GM18873 (cell line): ENCODE results near the gene RNF180.
"Not testable (repeated sequence)": the region's sequence is repeated elsewhere in the genome, so short reads cannot be mapped to it uniquely, and the experiment has no call there.

Source experiments
- ATAC-seq: cut with Tn5 transposase; IDR thresholded peaks from one replicate; pipeline ENCODE4 v1.9.1; 2021; ENCODE audit warnings: mild to moderate bottlenecking, moderate library complexity, moderate number of reproducible peaks; ENCODE audit not compliant: unreplicated experiment, low FRiP score

Gene RNF180

DNA sequence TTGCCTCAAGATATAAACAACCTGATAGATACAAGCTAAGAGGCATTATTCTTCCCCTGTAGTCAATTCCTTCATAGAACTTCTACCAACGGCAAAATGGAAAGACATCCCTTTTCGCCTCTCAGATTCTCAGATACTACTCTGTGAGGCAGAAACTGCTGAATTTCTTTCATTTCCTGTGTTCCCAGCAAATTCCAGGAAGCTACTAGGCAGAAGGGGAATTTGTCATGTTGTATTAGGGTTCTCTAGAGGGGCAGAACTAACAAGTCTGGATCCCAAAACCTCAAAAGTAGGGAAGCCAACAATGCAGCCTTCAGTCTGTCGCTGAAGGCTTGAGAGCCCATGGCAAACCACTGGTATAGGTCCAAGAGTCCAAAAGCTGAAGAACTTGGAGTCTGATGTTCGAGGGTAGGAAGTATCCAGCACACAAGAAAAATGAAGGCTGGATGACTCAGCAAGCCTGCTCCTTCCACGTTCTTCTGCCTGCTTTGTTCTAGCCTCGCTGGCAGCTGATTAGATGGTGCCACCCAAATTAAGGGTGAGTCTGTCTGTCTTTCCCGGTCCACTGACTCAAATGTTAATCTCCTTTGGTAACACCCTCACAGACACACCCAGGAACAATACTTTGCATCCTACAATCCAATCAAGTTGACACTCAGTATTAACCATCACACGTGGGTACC is 15.2 kb downstream of the RNF180 start:
- ATAC-seq, result no peak

- ATAC-seq, result no peak
Measured at GRCh38 chr5:64181440-64181839, 15.8 kb downstream of the RNF180 start.

GRCh38 chr5:64183956-64184355 is 18.3 kb downstream of the RNF180 start:
- ATAC-seq, result no peak

DNA sequence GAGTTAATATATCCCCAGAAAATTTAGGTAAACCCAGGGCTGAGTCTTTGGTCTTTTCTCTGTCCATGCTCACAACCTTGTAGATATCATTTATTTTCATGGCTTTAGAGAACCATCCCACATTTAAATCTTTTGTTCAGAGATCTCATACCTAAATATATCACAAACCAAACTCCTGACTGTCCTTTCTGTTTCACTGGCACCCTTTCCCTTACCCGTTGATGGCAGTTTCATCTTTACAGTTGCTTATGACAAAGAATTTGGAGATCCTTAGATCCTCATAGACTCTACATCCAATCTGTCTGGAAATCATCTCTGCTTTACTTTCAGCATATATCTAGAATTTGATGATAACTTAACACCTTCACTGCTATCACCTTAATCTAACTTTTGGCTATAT is 19.2 kb downstream of the RNF180 start:
- ATAC-seq, result no peak

DNA sequence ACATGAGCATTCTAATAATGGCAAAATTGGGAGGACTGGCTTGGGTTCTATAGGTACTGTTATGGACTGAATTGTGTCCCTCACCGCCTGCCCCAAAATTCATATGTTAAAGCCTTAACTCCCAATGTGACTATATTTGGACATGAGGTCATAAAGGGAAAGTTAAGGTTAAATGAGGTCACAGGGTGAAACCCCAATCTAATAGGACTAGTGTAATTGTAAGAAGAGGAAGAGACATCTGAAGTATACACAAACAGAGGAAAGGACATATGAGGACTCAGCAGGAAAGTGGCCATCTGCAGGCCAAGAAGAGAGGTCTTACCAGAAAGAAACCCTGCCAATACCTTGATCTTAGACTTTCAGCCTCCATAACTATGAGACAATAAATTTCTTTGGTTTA is 23.1 kb downstream of the RNF180 start:
- ATAC-seq, result no peak

- no peak for ATAC-seq
Measured at GRCh38 chr5:64190562-64191306, 25.1 kb downstream of the RNF180 start.

DNA sequence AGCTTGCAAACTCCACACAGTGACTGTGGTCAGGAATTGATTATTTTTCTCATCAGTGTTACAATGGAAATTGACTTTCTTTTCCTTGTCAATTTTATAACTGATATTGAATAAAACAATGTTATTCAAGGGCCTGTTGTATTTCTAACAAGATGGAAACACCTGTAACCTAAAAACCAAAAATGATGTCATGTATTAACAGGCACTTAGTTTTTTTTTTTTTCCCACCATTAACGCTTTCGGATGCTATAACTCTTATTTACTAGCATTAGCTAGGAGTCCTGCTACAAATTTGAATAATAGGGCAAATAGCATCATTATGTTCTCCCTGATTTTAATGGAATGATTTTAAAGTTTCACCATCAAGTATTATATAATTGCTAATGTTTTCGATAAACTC is 30.3 kb downstream of the RNF180 start:
- no peak for ATAC-seq

DNA sequence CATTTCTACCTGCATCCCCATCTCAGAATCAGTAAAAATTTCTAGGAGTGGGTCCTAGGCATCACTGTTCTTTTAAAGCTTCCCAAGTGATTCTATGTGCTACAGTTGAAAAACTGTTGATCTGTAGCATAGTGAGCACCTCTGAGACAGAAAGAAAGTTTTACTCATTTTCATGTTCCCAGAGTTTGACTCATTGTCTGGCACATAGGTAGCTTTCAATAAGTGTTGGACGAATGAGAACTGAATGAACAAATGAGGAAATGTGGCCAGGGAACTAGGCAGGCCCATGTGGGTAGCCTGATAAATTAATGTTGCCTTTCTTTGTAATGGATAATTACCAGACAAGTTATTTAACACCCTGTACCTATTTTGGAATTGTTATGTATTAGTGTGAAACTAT is 33.8 kb downstream of the RNF180 start:
- no peak for ATAC-seq

GRCh38 chr5:64201996-64202395 is 36.4 kb downstream of the RNF180 start:
- no peak for ATAC-seq

GRCh38 chr5:64206653-64207052 is 41.0 kb downstream of the RNF180 start:
- no peak for ATAC-seq

DNA sequence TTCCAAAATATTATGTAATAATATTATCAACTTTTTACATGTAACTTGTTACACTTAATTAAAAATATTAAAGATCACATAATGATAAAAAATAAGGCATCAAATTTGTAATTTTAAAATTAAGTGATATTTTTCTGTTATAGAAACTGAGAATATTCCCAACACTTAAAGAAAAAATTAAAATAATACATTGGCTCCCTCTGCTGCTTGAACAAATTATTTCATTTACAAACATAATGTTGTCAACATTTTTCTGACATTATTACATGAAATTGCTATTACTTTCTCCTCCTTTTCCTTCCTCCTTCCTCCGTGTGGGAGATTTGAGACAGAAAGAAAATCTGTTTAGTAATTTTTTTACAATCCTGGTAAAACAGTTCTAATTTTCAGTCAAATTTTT is 42.3 kb downstream of the RNF180 start:
- no peak for ATAC-seq

GRCh38 chr5:64209353-64209752 is 43.7 kb downstream of the RNF180 start:
- no peak for ATAC-seq

DNA sequence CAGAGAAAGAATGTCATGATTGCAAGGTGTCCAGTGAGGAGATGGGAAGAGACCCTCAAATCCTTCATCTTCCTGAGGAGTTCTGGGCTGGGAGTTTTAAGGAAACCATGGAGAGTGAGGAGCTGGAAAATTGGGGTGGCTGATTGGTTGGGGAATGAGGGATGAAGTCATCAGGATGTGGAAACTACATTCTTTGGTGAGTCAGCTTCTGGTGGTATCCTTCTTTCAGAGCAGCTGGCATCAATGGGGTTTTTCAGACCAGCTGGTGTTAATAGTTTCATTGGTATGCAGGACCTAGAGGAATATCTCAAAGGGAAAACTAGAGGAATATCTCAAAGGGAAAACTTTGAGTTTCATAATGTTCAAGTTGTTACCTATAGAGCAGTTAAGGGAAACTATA is 45.2 kb downstream of the RNF180 start:
- no peak for ATAC-seq

DNA sequence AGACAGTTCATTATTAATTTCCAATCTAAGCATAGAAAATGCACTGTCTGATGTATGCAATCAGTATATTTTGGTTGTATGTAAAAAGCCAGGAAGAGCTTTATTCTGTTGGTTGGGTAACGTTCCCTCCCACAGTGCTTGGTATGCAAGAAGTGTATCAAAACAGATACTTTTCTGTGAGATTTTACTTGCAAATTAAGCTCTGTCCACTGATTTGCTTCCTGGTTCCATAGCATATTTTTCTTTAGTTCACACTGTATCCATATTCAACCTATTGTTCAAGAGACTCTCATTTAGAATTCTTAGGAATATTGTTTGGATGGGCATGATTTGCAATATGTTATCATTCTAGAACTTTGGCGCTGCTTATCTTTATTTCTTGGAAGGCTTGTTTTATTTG is 47.4 kb downstream of the RNF180 start:
- no peak for ATAC-seq

DNA sequence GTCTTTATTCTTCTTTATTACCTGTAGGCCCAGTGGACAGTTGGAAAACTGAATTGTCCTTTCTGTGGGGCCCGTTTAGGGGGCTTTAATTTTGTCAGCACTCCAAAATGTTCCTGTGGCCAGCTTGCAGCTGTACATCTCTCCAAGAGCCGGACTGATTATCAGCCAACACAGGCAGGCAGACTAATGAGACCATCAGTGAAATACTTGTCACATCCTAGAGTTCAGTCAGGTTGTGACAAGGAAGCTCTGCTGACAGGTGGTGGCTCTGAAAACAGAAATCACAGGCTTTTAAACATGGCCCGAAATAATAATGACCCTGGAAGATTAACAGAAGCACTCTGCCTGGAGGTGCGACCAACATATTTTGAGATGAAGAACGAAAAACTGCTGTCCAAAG is 47.9 kb downstream of the RNF180 start:
- ATAC-seq, result no peak

- no peak for ATAC-seq
Measured at GRCh38 chr5:64214132-64214531, 48.5 kb downstream of the RNF180 start.

DNA sequence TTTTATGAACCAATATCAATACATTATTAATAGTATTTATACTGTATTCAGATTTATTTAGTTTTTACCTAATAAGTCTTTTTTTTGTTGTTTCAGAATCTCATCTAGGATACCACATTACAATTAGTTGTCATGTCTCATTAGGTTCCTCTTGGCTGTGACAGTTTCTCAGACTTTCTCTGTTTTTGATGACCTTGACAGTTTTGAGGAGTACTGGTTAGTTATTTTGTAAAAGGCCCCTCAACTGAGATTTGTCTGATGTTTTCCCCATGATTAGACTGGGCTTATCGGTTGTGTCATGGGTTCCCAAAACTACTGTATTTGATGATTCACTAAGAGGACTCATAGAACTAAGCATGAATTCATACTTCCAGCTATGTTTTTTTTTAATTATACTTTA is 56.3 kb downstream of the RNF180 start:
- ATAC-seq, result no peak

DNA sequence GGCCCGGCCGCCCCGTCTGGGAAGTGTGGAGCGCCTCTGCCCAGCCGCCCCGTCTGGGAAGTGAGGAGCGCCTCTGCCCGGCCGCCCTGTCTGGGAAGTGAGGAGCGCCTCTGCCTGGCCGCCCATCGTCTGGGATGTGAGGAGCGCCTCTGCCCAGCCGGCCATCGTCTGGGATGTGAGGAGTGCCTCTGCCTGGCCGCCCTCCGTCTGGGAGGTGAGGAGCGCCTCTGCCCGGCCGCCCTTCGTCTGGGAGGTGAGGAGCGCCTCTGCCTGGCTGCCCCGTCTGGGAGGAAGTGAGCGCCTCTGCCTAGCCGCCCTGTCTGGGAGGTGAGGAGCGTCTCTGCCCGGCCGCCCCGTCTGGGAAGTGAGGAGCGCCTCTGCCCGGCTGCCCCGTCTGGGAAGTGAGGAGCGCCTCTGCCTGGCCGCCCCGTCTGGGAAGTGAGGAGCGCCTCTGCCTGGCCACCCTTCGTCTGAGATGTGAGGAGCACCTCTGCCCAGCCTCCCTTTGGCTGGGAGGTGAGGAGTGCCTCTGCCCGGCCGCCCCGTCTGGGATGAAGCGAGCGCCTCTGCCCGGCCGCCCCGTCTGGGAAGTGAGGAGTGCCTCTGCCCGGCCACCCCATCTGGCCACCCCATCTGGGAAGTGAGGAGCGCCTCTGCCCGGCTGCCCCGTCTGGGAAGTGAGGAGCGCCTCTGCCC is 59.8 kb downstream of the RNF180 start:
- not testable (repeated sequence) for ATAC-seq

DNA sequence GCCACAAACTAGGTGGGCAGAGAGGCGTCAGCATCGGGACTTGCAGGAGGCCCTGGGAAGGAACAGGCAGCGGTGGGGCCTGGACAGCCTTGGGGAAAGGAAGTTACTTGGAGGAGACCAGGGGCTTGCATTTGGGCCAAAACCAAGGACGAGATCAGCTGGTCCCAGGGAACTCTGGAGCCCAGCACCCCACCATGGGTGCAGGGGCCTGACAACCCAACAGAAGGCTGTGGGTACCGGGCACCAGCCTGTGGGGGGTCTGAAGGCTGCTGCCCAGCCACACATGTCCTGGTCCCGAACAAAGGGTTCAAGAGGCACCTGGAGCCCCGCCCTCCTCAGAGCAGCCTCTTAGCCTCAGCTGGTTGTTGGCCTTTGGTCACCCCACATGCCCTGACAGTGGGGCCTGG is 61.5 kb downstream of the RNF180 start:
- ATAC-seq, result not testable (repeated sequence)

- no peak for ATAC-seq
Measured at GRCh38 chr5:64229163-64229774, 63.6 kb downstream of the RNF180 start.

DNA sequence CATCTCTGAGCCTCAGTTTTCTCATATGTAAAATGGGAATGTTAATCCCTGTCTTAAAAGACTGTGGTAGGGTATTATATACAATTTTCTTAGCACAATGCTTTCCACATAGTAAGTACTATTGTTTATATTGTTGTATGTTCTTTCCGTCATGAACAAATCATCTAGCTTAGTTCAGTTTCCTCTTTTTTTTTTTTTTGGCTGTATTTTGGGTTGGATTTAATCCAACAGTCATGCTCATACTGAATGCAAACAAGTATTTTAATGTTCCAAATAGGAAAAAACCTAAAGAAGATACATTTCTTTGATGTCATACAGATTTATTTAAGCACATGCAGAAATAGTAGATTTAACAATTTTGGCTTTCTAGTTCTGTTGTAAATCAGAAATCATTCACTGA is 95.1 kb downstream of the RNF180 start:
- no peak for ATAC-seq
